Smooth muscle cell (in vitro differentiated cells): ENCODE measurements around the gene TBC1D10B. TPM values are rescaled to one million over a fixed set of nuclear protein-coding genes. Genes with fewer than 3 reads are reported as not detected.

Experiments
- DNase-seq: peaks from one replicate; lab custom pipeline; 2025; ENCODE audit not compliant: unreplicated experiment; lab: John Stamatoyannopoulos, UW
- H2AFZ ChIP-seq: fragments of 200-600 bp; sonication (generic); 2 replicates; pipeline ENCODE4 v1.6.0; 2016; ENCODE audit warnings: antibody characterized with exemption, low read depth, mild to moderate bottlenecking
- H3F3A ChIP-seq: fragments of 200-600 bp; sonication (generic); 2 replicates; pipeline ENCODE4 v1.6.0; 2017; ENCODE audit warnings: antibody characterized with exemption, low read depth
- H3K27ac ChIP-seq: fragments of 200-600 bp; sonication (generic); 2 replicates; pipeline ENCODE4 v1.5.1; 2016; ENCODE audit warnings: low read depth, mild to moderate bottlenecking
- H3K27me3 ChIP-seq: fragments of 200-600 bp; sonication (generic); 2 replicates; pipeline ENCODE4 v1.6.1; 2016; ENCODE audit warnings: low read depth, mild to moderate bottlenecking
- H3K36me3 ChIP-seq: fragments of 200-600 bp; sonication (generic); 2 replicates; pipeline ENCODE4 v1.5.1; 2016; ENCODE audit warnings: low read depth
- H3K4me1 ChIP-seq: fragments of 200-600 bp; sonication (generic); 2 replicates; pipeline ENCODE4 v1.5.1; 2016; ENCODE audit warnings: low read depth
- H3K4me2 ChIP-seq: fragments of 200-600 bp; sonication (generic); 2 replicates; pipeline ENCODE4 v1.6.0; 2016; ENCODE audit warnings: mild to moderate bottlenecking
- H3K4me3 ChIP-seq: fragments of 200-600 bp; sonication (generic); 2 replicates; pipeline ENCODE4 v1.5.1; 2016; ENCODE audit warnings: mild to moderate bottlenecking
- H3K79me2 ChIP-seq: fragments of 200-600 bp; sonication (generic); 2 replicates; pipeline ENCODE4 v1.6.0; 2016; ENCODE audit warnings: low read depth, mild to moderate bottlenecking
- H3K9ac ChIP-seq: fragments of 200-600 bp; sonication (generic); 2 replicates; pipeline ENCODE4 v1.6.0; 2016; ENCODE audit warnings: low read depth
- H3K9me3 ChIP-seq: fragments of 200-600 bp; sonication (generic); replicated peaks from 2 replicates; pipeline ENCODE4 v1.5.1; 2016; ENCODE audit warnings: low read depth
- H4K20me1 ChIP-seq: fragments of 200-600 bp; sonication (generic); 2 replicates; pipeline ENCODE4 v1.6.0; 2016; ENCODE audit warnings: low read depth
- WGBS: methylation state at CpG from one replicate; pipeline ENCODE4 v1.1.7; 2016; ENCODE audit warnings: low lambda C conversion rate; 5-methylcytosine and 5-hydroxymethylcytosine counted together
- polyA plus RNA-seq: library from polyadenylated mRNA; unstranded; fragments of >200 nt; fragmentation: Nextera tagmentation; extraction: Ambion mirVana; gene quantifications from 2 replicates; pipeline ENCODE4 v1.2.1, GENCODE V29; 2016
- total RNA-seq: library from RNA; depleted of rRNA; stranded (reverse); fragments of >200 nt; gene quantifications from 2 replicates; pipeline ENCODE4 v1.2.3, GENCODE V29; 2014
- TF ChIP-seq, protein P1 (sequence below): fragments of 200-600 bp; sonication (generic); IDR thresholded peaks from 2 replicates; pipeline ENCODE4 v1.5.1; 2017; ENCODE audit warnings: borderline replicate concordance, mild to moderate bottlenecking, antibody characterized with exemption; ENCODE audit not compliant: insufficient read depth, poor library complexity, severe bottlenecking

TBC1D10B gene
- total and polyA plus RNA-seq, 2 experiments from 2014 or later, result 17.7 to 37.4 TPM

DNA sequence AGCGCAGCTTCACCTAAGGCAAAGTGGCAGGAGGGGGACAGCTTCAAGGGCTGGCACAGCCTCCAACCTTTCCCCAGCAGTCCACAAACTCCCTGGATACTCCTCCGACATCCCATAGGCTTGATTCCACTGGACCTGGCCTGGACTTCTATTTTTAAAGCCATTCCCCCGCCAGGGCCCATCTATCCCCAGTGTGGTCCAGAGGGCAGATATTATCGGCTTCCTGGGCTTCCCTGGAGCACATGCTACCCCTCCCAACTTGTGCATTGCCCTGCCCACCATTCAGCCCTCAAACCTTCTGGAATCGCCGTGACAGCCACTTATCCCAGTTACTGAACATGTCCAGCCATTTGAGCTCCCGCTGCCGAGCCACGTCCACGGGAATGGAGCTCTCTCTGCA lies 5.1 kb downstream of the TBC1D10B start:
- Histone ChIP-seq H3K27ac (no peak overlapping the region), H3K36me3 (no peaks in the 10 kb centered on the region), H4K20me1 (peaks cover 54% of the 10 kb centered on the region), H3K4me2 (no peak overlapping the region), H3K4me1 (peaks cover 20% of the 10 kb centered on the region), H3K9me3 (no peaks in the 10 kb centered on the region), H3K4me3 (no peak overlapping the region), H3K79me2 (peaks cover 95% of the 10 kb centered on the region), H3F3A (peaks cover 4% of the 10 kb centered on the region), H3K27me3 (no peaks in the 10 kb centered on the region), H2AFZ (no peak overlapping the region), H3K9ac (no peak overlapping the region)
- WGBS, result 100% methylated on average over 10 of the region's 10 CpGs
- TF ChIP-seq, protein P1, sequence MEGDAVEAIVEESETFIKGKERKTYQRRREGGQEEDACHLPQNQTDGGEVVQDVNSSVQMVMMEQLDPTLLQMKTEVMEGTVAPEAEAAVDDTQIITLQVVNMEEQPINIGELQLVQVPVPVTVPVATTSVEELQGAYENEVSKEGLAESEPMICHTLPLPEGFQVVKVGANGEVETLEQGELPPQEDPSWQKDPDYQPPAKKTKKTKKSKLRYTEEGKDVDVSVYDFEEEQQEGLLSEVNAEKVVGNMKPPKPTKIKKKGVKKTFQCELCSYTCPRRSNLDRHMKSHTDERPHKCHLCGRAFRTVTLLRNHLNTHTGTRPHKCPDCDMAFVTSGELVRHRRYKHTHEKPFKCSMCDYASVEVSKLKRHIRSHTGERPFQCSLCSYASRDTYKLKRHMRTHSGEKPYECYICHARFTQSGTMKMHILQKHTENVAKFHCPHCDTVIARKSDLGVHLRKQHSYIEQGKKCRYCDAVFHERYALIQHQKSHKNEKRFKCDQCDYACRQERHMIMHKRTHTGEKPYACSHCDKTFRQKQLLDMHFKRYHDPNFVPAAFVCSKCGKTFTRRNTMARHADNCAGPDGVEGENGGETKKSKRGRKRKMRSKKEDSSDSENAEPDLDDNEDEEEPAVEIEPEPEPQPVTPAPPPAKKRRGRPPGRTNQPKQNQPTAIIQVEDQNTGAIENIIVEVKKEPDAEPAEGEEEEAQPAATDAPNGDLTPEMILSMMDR, result no peak
- no peak for DNase-seq

DNA sequence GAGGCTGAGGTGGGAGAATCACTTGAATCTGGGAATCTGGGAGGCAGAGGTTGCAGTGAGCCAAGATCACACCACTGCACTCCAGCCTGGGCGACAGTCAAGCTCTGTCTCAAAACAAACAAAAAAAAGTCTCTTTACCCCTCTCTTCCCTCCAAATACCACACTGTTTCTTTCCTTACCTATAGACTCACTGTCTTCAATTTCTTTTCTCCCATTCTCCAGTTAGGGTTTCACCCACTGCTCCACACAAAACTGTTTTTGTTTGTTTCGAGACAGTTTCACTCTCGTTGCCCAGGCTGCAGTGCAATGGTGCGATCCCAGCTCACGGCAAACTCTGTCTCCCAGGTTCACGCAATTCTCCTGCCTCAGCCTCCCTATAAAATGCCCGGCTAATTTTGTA lies 9.1 kb downstream of the TBC1D10B start:
- no peaks in the 10 kb centered on the region for H3K36me3 ChIP-seq
- no peak overlapping the region for H2AFZ ChIP-seq
- TF ChIP-seq, protein P1, result no peak
- no peaks in the 10 kb centered on the region for H3K9me3 ChIP-seq
- no peak overlapping the region for H3K4me3 ChIP-seq
- H3K9ac ChIP-seq, result no peak overlapping the region
- no peaks in the 10 kb centered on the region for H3F3A ChIP-seq
- H4K20me1 ChIP-seq, result peaks cover 18% of the 10 kb centered on the region
- peaks cover 5% of the 10 kb centered on the region for H3K4me1 ChIP-seq
- no peak for DNase-seq
- over 99% methylated on average over 7 of the region's 7 CpGs for WGBS
- H3K27ac ChIP-seq, result no peak overlapping the region
- no peaks in the 10 kb centered on the region for H3K27me3 ChIP-seq
- H3K79me2 ChIP-seq, result peaks cover 61% of the 10 kb centered on the region
- no peak overlapping the region for H3K4me2 ChIP-seq

- Histone ChIP-seq H3K36me3 (no peaks in the 10 kb centered on the region), H3K9ac (no peak overlapping the region), H3K9me3 (no peaks in the 10 kb centered on the region), H4K20me1 (peaks cover 5% of the 10 kb centered on the region), H3F3A (no peaks in the 10 kb centered on the region), H3K4me2 (no peak overlapping the region), H3K4me3 (no peak overlapping the region), H3K27ac (no peak overlapping the region), H2AFZ (no peak overlapping the region), H3K4me1 (peaks cover 8% of the 10 kb centered on the region), H3K79me2 (peaks cover 50% of the 10 kb centered on the region), H3K27me3 (no peaks in the 10 kb centered on the region)
- TF ChIP-seq, protein P1, result no peak
- no peak for DNase-seq
- WGBS, result 85% methylated on average over 6 of the region's 6 CpGs
Measured at GRCh38 chr16:30359871-30360170, 10.5 kb downstream of the TBC1D10B start.

DNA sequence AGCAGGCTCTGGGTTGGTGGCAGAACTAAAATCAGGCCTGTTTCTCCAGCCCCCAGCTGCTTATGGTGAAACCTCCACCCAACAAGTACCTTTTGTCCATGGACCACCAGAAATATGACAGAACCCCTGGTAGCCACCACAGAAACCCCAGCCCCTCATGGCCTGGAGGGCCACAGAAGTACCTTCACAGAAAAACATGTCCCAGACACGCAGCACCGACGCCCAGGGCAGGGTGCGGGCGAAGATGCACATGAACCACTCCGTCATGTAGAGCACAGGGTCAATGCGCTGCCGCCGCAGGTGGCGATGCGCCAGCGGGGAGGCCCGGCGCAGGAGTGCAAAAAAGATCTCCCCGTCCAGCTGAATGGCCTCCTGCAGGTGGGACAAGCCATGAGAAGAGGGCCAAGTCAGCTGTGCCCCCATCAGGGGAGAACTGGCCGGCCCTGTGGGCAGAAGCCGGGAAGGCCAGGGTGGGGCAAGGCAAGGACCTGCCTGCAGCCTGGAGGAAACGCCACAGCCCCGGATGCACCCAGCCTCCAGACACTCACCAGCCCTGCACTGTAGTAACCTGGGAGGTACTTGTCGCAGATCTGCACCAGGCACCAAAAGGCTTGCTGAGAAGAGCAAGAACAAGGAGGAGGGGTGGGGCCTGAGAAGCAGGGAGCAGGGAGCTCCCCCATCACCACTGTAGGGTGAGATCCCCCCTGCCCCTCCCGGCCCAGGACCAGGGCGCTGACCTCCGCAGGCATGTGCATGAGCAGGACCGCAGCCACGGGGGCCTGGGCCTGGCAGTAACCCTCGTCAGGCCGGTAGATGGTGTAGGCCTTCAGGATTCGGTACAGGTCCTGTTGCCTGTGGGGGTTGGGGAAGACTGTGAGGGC lies 11.1 kb downstream of the TBC1D10B start:
- H3K36me3 ChIP-seq, result no peaks in the 10 kb centered on the region
- no peaks in the 10 kb centered on the region for H3K9me3 ChIP-seq
- TF ChIP-seq, protein P1, result no peak
- DNase-seq, result no peak
- H3K4me1 ChIP-seq, result peaks cover 10% of the 10 kb centered on the region
- H3K27me3 ChIP-seq, result no peaks in the 10 kb centered on the region
- no peak overlapping the region for H3K4me2 ChIP-seq
- no peaks in the 10 kb centered on the region for H3F3A ChIP-seq
- H3K27ac ChIP-seq, result no peak overlapping the region
- H3K9ac ChIP-seq, result no peak overlapping the region
- no peak overlapping the region for H2AFZ ChIP-seq
- H4K20me1 ChIP-seq, result no peaks in the 10 kb centered on the region
- H3K79me2 ChIP-seq, result peaks cover 49% of the 10 kb centered on the region
- H3K4me3 ChIP-seq, result no peak overlapping the region
- WGBS, result 94% methylated on average over 28 of the region's 28 CpGs
